ENCODE measurements around the gene ARSG. TPM values are rescaled to one million over a fixed set of nuclear protein-coding genes. Genes with fewer than 3 reads are reported as not detected.
A peak's percentile ranks its signal among the peaks of the same experiment; 100 is the strongest.
"Not testable (repeated sequence)": the region's sequence is repeated elsewhere in the genome, so short reads cannot be mapped to it uniquely, and the experiment has no call there.

The ARSG gene
- total RNA-seq, 4 donors from 2014 or later: 4.3 to 16.8 (median 7.8) TPM

- no peak overlapping the region for H3K4me3 ChIP-seq (ENCODE audit: low read depth, poor library complexity, severe bottlenecking)
- TF ChIP-seq POLR2A (IDR thresholded peaks at IDR 0.05) (no peak), CTCF (IDR thresholded peaks at IDR 0.05) (no peak)
- 53 to 67% methylated on average over 1 of the region's 1 CpG for WGBS, 2 donors
- intact Hi-C loops (cut with DNase I; ENCODE audit: low total_unique reads): no loop called here
- DNase-seq (ENCODE audit: low spot score in 2 of 2): peak; percentile 29 to 80
Measured at GRCh38 chr17:68403122-68403521, 111.8 kb downstream of the ARSG start.

GRCh38 chr17:68403837-68404236 lies 112.5 kb downstream of the ARSG start:
- WGBS, 2 donors: 91 to 95% methylated on average over 5 of the region's 5 CpGs

GRCh38 chr17:68407656-68408055 lies 116.4 kb downstream of the ARSG start:
- WGBS, 2 donors: 89% methylated on average over 1 of the region's 1 CpG
- DNase-seq (ENCODE audit: low spot score in 2 of 2); intact Hi-C loops (cut with DNase I; ENCODE audit: low total_unique reads); H3K4me3 ChIP-seq (ENCODE audit: low read depth, poor library complexity, severe bottlenecking): not testable (repeated sequence)

More at GRCh38 chr17:68403837-68404236, 112.5 kb downstream of the ARSG start:
- intact Hi-C loops (cut with DNase I; ENCODE audit: low total_unique reads); DNase-seq (ENCODE audit: low spot score in 2 of 2); H3K4me3 ChIP-seq (ENCODE audit: low read depth, poor library complexity, severe bottlenecking): not testable (repeated sequence)

GRCh38 chr17:68413597-68414560 lies 122.6 kb downstream of the ARSG start:
- 5 to 18% methylated on average over 31 to 34 of the region's 34 CpGs for WGBS, 2 donors
- peak; percentile 13 to 85 for DNase-seq (ENCODE audit: low spot score in 2 of 2)
- intact Hi-C loops (cut with DNase I; ENCODE audit: low total_unique reads); H3K4me3 ChIP-seq (ENCODE audit: low read depth, poor library complexity, severe bottlenecking): not testable (repeated sequence)

GRCh38 chr17:68414901-68415300 lies 123.6 kb downstream of the ARSG start:
- DNase-seq (ENCODE audit: low spot score in 2 of 2); H3K4me3 ChIP-seq (ENCODE audit: low read depth, poor library complexity, severe bottlenecking); intact Hi-C loops (cut with DNase I; ENCODE audit: low total_unique reads): not testable (repeated sequence)

GRCh38 chr17:68417317-68417716 lies 126.0 kb downstream of the ARSG start:
- 97 to 98% methylated on average over 3 of the region's 3 CpGs for WGBS, 2 donors
- intact Hi-C loops (cut with DNase I; ENCODE audit: low total_unique reads): no loop called here
- peak in 1 of 2 donors; percentile 25 for DNase-seq (ENCODE audit: low spot score in 2 of 2)
- no peak overlapping the region for H3K4me3 ChIP-seq (ENCODE audit: low read depth, poor library complexity, severe bottlenecking)
- TF ChIP-seq POLR2A (IDR thresholded peaks at IDR 0.05) (no peak), CTCF (IDR thresholded peaks at IDR 0.05) (no peak)

GRCh38 chr17:68418876-68419275 lies 127.6 kb downstream of the ARSG start:
- 82 to 91% methylated on average over 4 of the region's 4 CpGs for WGBS, 2 donors
- H3K4me3 ChIP-seq (ENCODE audit: low read depth, poor library complexity, severe bottlenecking): no peak overlapping the region
- TF ChIP-seq POLR2A (IDR thresholded peaks at IDR 0.05) (no peak), CTCF (IDR thresholded peaks at IDR 0.05) (no peak)
- intact Hi-C loops (cut with DNase I; ENCODE audit: low total_unique reads): no loop called here
- DNase-seq (ENCODE audit: low spot score in 2 of 2): no peak

GRCh38 chr17:68420065-68420464 lies 128.8 kb downstream of the ARSG start:
- no peak overlapping the region for H3K4me3 ChIP-seq (ENCODE audit: low read depth, poor library complexity, severe bottlenecking)
- TF ChIP-seq POLR2A (IDR thresholded peaks at IDR 0.05) (no peak), CTCF (IDR thresholded peaks at IDR 0.05) (no peak)
- 95% methylated on average over 14 of the region's 14 CpGs for WGBS, 2 donors
- intact Hi-C loops (cut with DNase I; ENCODE audit: low total_unique reads): no loop called here
- DNase-seq (ENCODE audit: low spot score in 2 of 2): peak; percentile 9 to 31
